CD4-positive, alpha-beta T cell treated with Interleukin-4 for 1 hour (primary cell): ENCODE data around the gene LRRC8C.

ENCODE experiments used
- DNase-seq, 2 donors: peaks; one replicate each; pipeline ENCODE4 v3.0.0-alpha.2; 2020 to 2022

Gene LRRC8C

GRCh38 chr1:89736937-89737733 is 104.2 kb downstream of the LRRC8C start:
- DNase-seq = no peak

DNA sequence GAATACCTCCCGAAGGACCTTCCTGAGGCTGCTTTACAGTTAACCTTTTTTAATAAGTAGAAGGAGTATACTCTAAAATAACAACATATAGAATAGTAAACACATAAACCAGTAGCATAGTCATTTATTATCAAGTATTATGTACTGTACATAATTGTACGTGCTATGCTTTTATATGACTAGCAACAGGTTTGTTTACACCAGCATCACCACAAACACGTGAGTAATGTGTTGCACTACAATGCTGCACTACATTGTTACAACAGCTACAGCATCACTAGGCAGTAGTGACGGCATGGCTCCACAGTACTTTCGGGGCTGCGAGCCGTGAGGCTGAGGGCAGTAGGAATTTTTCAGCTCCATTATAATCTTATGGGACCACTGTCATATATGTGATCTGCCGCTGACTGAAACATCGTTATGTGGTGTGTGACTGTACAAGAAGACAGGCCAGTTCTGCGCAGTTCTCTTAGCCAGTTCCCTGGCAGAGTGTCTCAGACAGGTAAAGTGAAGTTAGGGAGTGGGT is 105.1 kb downstream of the LRRC8C start:
- DNase-seq = no peak

GRCh38 chr1:89739013-89739843 is 106.3 kb downstream of the LRRC8C start:
- DNase-seq = peak; percentile 44 to 48

- DNase-seq = peak in 1 of 2 donors; percentile 31
Measured at GRCh38 chr1:89739844-89740216, 106.9 kb downstream of the LRRC8C start.

GRCh38 chr1:89743788-89744187 is 110.9 kb downstream of the LRRC8C start:
- no peak for DNase-seq

DNA sequence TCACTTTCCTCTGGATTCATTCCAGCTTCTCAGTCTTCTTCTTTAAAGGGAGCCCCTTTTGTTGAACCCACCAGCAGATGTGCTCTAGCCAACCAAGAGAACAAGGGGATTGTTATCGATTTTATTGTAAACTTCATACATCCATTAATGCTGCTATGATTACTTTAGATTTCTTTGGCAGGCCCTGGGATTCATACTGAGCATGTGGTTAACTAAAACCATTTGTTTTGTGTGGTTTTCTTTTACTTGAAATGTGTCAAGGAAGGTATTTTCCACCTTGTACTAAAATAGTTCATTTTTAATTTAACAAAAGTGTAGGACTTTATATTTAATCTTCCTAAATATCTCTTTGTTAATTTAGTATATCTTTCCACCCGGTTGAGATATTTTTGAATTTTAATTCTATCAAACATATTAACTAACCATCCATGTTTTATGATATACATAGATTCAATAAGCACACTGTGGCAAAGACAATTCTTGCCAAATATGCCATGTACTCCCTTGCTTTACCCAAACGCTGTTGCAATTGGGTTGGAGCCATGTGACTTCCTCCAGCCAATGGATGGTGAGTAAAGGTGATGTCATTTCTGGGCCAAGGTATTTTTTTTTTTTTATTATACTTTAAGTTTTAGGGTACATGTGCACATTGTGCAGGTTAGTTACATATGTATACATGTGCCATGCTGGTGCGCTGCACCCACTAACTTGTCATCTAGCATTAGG is 113.7 kb downstream of the LRRC8C start:
- DNase-seq = no peak

- DNase-seq = no peak
Measured at GRCh38 chr1:89753761-89754160, 120.8 kb downstream of the LRRC8C start.

- peak in 1 of 2 donors; percentile 27 for DNase-seq
Measured at GRCh38 chr1:89754518-89754917, 121.6 kb downstream of the LRRC8C start.

- no peak for DNase-seq
Measured at GRCh38 chr1:89755591-89755990, 122.7 kb downstream of the LRRC8C start.

DNA sequence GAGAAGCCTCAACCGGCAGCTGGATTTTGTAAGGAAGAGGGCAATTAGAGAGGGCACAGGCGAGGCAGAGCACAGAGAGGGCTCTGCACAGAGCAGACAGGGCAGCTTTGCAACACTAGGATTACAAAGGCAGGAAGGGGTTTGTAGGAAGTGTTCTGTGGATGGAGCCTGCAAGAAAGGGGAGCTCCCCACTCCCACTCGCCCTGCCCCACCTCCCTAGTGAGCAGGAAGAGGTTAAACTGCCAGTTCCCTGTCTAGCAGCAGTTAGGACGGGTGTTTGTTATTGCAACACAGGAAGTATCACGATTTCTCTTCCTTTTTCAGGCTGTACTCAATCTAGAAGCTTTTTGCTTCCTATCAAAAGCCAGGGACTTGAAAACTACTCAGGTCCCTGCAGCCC is 124.6 kb downstream of the LRRC8C start:
- peak; percentile 42 to 53 for DNase-seq

- no peak for DNase-seq
Measured at GRCh38 chr1:89758156-89758555, 125.2 kb downstream of the LRRC8C start.

DNA sequence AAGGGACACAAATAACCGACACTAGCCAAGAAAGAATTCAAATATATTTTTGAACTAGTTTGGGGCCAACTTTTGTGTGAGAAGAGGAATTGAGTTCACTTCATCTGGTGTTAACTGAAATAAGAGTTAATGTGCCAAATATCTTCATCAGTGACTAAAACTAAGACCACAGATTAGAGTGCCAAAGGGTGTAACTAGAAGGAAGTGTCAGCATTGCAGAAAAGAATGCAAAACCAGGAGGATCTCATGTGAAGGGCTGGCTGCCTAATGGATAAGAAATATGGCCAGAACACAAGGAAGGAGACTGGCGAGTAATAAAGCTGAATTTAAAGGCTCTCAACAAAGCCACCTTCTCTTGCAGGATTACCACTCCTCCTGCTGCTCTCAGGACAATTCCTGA is 126.1 kb downstream of the LRRC8C start:
- no peak for DNase-seq

GRCh38 chr1:89760496-89760895 is 127.6 kb downstream of the LRRC8C start:
- no peak for DNase-seq

DNA sequence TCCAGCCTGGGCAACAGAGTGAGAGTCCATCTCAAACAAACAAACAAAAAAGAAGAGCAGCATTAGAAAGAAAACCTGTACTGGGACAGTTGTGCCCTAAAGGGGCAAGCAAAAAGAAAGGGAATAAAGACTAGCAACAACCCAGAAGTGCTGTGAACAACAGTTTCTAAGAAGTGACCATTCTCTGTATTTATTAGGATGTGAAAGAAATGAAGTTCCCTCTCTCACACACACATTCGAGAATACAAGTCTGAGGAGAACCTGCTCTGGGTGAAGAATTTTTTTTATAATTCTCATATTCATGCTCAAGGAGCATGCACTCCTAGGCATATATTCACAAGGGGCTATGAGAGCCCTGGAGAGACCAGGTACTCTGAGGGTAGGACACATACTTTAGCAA is 128.4 kb downstream of the LRRC8C start:
- DNase-seq = no peak

- no peak for DNase-seq
Measured at GRCh38 chr1:89761901-89762300, 129.0 kb downstream of the LRRC8C start.

DNA sequence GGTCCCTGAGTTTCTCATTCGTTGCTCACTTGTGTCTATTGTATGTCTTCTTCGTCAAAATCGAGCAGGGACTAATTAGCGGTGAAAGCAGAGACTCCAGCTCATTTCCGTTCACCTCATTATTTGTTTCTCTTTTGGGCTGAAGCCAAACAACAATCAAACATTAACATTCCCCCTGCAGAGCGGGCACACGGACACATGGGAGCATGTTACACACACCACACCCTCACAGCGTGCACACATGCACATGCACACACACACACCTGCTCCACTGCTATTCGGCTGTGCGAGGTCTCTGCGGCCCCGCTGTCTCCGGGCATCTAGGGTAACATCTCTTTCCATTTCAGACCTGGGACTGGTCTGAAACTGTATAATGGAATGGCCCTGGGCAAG is 129.5 kb downstream of the LRRC8C start:
- no peak for DNase-seq

GRCh38 chr1:89762779-89763648 is 130.1 kb downstream of the LRRC8C start:
- DNase-seq = peak; percentile 86 to 88

GRCh38 chr1:89763649-89763986 is 130.7 kb downstream of the LRRC8C start:
- DNase-seq = no peak

DNA sequence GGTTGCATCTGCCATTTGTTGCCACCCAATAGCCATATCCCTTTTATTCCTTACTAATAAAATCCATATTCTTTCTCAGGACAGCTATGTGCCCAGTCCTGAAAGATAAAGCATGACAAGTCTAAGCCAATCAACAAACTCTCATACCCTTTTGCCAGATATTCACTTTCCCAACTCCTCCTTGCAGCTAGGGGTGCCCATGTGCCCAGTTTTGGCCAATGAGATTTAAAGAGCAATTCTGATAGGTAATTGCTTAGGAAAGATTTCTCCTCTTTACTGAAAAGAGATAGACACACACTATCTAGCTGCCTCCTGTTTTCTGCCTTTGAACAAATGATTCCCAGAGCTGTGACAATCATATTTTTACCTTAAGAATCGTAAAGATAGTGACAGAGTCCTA is 132.9 kb downstream of the LRRC8C start:
- no peak for DNase-seq

GRCh38 chr1:89767618-89768017 is 134.7 kb downstream of the LRRC8C start:
- no peak for DNase-seq
